ENCODE data around the gene AGPS. TPM values are rescaled to one million over a fixed set of nuclear protein-coding genes. Genes with fewer than 3 reads are reported as not detected.
A peak's percentile ranks its signal among the peaks of the same experiment; 100 is the strongest.

Gene AGPS
- total and polyA plus RNA-seq, 2 of the 13 experiments (the other 11 are each of a cell fraction or from before 2014, with no cell fraction given): 39.4 to 99.0 TPM

GRCh38 chr2:177397481-177398289 lies 5.1 kb downstream of the AGPS start (continued):
- TF ChIP-seq, protein P1, sequence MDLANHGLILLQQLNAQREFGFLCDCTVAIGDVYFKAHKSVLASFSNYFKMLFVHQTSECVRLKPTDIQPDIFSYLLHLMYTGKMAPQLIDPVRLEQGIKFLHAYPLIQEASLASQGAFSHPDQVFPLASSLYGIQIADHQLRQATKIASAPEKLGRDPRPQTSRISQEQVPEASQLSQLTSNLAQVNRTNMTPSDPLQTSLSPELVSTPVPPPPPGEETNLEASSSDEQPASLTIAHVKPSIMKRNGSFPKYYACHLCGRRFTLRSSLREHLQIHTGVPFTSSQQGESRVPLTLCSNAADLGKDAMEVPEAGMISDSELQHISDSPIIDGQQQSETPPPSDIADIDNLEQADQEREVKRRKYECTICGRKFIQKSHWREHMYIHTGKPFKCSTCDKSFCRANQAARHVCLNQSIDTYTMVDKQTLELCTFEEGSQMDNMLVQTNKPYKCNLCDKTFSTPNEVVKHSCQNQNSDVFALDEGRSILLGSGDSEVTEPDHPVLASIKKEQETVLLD (CRISPR knock-in tag; IDR thresholded peaks at IDR 0.05; ENCODE audit: low read depth): peak; percentile 51; the same call in 1 of the 2 replicates
- TF ChIP-seq, protein P2, sequence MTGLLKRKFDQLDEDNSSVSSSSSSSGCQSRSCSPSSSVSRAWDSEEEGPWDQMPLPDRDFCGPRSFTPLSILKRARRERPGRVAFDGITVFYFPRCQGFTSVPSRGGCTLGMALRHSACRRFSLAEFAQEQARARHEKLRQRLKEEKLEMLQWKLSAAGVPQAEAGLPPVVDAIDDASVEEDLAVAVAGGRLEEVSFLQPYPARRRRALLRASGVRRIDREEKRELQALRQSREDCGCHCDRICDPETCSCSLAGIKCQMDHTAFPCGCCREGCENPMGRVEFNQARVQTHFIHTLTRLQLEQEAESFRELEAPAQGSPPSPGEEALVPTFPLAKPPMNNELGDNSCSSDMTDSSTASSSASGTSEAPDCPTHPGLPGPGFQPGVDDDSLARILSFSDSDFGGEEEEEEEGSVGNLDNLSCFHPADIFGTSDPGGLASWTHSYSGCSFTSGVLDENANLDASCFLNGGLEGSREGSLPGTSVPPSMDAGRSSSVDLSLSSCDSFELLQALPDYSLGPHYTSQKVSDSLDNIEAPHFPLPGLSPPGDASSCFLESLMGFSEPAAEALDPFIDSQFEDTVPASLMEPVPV (CRISPR knock-in tag; IDR thresholded peaks at IDR 0.05): peak; percentile 95; the same call in 1 of the 2 replicates
- peak; percentile 86 for TF ChIP-seq ZNF317 (CRISPR knock-in tag; IDR thresholded peaks at IDR 0.05)
- TF ChIP-seq MBNL3 (CRISPR knock-in tag; conservative IDR thresholded peaks at IDR 0.05): no peak
- TF ChIP-seq, protein P3, sequence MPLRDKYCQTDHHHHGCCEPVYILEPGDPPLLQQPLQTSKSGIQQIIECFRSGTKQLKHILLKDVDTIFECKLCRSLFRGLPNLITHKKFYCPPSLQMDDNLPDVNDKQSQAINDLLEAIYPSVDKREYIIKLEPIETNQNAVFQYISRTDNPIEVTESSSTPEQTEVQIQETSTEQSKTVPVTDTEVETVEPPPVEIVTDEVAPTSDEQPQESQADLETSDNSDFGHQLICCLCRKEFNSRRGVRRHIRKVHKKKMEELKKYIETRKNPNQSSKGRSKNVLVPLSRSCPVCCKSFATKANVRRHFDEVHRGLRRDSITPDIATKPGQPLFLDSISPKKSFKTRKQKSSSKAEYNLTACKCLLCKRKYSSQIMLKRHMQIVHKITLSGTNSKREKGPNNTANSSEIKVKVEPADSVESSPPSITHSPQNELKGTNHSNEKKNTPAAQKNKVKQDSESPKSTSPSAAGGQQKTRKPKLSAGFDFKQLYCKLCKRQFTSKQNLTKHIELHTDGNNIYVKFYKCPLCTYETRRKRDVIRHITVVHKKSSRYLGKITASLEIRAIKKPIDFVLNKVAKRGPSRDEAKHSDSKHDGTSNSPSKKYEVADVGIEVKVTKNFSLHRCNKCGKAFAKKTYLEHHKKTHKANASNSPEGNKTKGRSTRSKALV (CRISPR knock-in tag; IDR thresholded peaks at IDR 0.05): peak; percentile 85
- no peak for TF ChIP-seq ZNF550 (CRISPR knock-in tag; IDR thresholded peaks at IDR 0.05; ENCODE audit: borderline replicate concordance)
- TF ChIP-seq SYNCRIP (IDR thresholded peaks at IDR 0.05; ENCODE audit: insufficient read depth, low read depth, low read length): no peak
- 0 out of 2 replicates have a peak, but pooled peaks have one; percentile 44 for TF ChIP-seq MAFF (IDR thresholded peaks at IDR 0.05; ENCODE audit: low read depth, low read length)
- TF ChIP-seq NR1H2 (CRISPR knock-in tag; IDR thresholded peaks at IDR 0.05; ENCODE audit: borderline replicate concordance, low read depth): no peak
- TF ChIP-seq KDM3A (CRISPR knock-in tag; IDR thresholded peaks at IDR 0.05; ENCODE audit: low read depth): peak; percentile 91
- peak; percentile 67; the same call in 1 of the 2 replicates for TF ChIP-seq ZNF652 (CRISPR knock-in tag; IDR thresholded peaks at IDR 0.05; ENCODE audit: borderline replicate concordance, low read depth)
- TF ChIP-seq RFX5 (IDR thresholded peaks at IDR 0.05; ENCODE audit: low read depth, low read length): no peak
- TF ChIP-seq MEF2D (CRISPR knock-in tag; IDR thresholded peaks at IDR 0.05): peak; percentile 89; the same call in 1 of the 2 replicates
- TF ChIP-seq SRF (IDR thresholded peaks at IDR 0.05; ENCODE audit: low read depth, low read length): no peak; the same call in 1 of the 2 replicates
- no peak for TF ChIP-seq ZSCAN22 (CRISPR knock-in tag; IDR thresholded peaks at IDR 0.05)
- TF ChIP-seq SALL1 (CRISPR knock-in tag; IDR thresholded peaks at IDR 0.05): peak; percentile 100
- TF ChIP-seq ZNF30 (CRISPR knock-in tag; IDR thresholded peaks at IDR 0.05): no peak
- no peak for TF ChIP-seq PRMT3 (CRISPR knock-in tag; IDR thresholded peaks at IDR 0.05; ENCODE audit: borderline replicate concordance, low read depth)
- no peak for TF ChIP-seq EEA1 (CRISPR knock-in tag; IDR thresholded peaks at IDR 0.05; ENCODE audit: borderline replicate concordance)
- no peak for TF ChIP-seq CAMTA2 (CRISPR knock-in tag; IDR thresholded peaks at IDR 0.05; ENCODE audit: borderline replicate concordance)
- no peak for TF ChIP-seq SOX6 (IDR thresholded peaks at IDR 0.05)
- TF ChIP-seq SOX6 (CRISPR knock-in tag; IDR thresholded peaks at IDR 0.05): peak; percentile 100
- peak; percentile 88 for TF ChIP-seq ZNF644 (CRISPR knock-in tag; IDR thresholded peaks at IDR 0.05; ENCODE audit: low read depth)
